HG03571 (cell line): ENCODE results near the gene HAPLN2.
"Not testable (repeated sequence)": the region's sequence is repeated elsewhere in the genome, so short reads cannot be mapped to it uniquely, and the experiment has no call there.

Experiments used
- ATAC-seq: cut with Tn5 transposase; IDR thresholded peaks from one replicate; pipeline ENCODE4 v1.9.1; 2021; ENCODE audit not compliant: unreplicated experiment

Gene HAPLN2

GRCh38 chr1:156591432-156592157 lies 27.6 kb upstream of the HAPLN2 start, which contains the start of gene NAXE:
Gene NAXE, plus strand, starts transcription at chr1:156591776. Its CDS starts 29 bp downstream, at chr1:156591805.
- peak; percentile 87 for ATAC-seq

GRCh38 chr1:156592158-156592909 lies 26.9 kb upstream of the HAPLN2 start:
- no peak for ATAC-seq

DNA sequence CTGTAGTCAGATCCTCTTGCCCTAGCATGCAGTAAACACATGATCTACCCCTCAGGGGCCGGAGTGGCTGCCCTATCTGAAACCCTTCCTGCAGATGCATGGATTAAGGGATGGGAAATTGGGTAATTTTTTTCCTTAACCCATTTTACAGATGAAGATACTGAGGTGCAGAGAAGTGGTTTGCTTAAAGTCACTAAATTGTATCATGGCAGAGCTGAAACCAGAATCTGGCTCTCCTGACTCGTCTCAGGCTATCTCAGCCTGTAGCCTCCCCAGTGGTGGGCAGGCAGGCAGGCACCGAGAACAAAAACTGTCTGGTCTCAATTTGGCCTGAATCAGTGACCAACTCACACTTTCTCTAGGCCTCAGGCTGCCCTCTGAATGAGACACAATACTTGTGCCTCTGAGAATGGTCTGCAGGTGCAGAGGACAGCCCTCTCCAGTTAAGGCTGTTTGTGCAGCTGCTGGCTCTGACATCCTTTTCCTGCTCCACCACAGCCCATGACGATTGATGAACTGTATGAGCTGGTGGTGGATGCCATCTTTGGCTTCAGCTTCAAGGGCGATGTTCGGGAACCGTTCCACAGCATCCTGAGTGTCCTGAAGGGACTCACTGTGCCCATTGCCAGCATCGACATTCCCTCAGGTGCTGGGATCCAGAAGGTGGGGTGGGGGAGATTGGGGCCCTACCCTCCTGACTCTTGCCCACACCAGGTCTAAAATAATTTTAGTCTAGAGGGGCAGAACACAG lies 26.1 kb upstream of the HAPLN2 start:
- ATAC-seq = no peak

DNA sequence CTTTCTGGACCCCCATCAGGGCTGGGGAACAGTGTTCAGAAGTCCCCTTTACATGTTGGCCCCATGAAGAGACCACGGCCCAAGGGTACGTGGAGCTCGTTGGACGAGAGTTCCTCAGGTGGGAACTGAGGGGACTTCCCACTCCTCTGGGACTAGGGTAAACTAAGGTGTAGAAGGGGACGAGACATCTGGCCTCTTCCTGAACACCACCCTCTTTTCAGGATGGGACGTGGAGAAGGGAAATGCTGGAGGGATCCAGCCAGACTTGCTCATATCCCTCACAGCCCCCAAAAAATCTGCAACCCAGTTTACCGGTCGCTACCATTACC lies 25.6 kb upstream of the HAPLN2 start:
- no peak for ATAC-seq

GRCh38 chr1:156594190-156594589 lies 25.0 kb upstream of the HAPLN2 start:
- no peak for ATAC-seq

DNA sequence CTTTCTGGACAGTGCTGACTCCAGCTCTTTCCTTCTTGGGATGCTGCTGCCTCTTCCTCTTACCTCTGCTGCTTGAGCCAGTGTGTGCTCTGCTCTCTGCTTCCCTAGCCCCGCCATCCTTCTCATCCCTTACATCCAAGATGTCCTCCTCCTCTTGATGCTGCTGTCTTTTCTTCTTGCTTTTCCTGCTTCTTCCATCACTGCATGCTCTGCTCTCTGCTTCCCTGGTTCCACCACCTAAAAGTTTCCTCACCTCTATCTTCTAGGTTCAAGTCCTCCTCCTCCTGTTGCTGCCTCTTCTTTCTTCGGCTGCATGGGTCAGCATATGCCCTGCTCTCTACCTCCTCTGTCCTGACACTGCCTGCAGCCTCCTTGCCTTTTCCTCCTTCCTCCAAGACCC lies 24.2 kb upstream of the HAPLN2 start:
- ATAC-seq = no peak

DNA sequence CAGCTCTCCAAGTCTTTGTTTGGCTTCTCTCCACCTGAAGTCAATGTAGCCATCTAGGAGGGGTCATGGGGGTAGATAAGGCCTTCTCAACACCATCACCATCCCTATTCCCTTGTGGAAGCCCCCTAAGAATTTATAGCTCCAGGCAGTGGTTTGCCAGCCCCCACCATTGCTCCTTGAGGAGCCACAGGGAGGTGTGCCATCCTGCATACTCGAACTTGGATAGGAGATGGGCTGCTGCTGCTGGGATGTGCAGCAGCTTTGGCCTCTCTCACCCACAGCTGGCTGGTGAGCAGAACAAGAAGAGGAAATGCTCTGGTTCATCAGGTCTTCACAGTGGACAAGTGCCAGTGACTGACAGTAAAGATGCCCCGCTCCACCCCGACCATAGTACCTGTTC lies 22.8 kb upstream of the HAPLN2 start:
- ATAC-seq = no peak

DNA sequence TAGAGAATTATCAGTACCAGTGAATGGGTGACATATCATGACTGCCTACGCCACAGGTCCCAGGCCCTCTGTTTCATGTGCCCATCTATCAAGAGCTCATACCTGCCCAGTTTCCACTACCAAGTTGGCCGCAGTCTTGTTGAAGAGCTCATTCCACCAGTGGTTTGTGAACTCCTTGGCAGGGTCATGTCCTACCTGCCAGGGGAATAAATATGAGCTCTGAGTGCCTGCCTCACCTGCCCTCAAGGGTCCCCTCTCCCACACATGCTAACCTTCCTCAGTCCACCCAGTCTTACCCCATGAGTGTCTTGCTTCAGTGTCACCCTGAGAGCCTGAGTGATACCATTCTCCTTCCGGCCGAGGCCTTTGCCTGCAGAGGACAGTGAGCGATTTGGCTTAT lies 21.1 kb upstream of the HAPLN2 start:
- no peak for ATAC-seq

DNA sequence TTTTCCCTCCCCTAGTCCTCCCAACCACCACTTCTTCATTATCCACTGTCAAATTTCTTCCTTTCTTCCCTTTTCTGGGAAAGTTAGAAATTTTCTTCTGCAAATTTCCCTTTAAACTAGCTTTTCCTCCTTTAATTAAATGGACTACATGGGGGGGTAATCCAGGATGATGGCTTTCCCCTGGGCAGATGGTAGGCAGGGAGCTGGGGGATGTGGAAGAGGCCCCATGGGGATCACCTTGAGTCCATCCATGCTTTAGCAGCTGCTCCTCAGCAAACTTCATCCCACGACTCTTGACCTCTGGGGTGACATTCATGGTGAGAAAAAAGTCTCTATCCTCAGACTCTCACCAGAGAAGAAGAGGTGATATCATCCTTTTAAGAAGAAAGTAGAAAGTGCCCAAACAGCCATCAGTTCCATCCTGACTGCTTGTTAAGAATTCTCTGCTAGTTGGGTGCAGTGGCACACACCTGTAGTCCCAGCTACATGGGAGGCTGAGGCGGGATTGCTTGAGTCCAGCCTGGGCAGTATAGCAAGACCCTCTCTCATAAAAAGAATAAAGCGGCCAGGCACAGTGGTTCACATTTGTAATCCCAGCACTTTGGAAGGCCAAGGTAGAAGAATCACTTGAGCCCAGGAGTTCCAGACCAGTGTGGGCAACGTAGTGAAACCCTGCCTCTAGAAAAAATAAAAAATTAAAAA lies 20.3 kb upstream of the HAPLN2 start:
- ATAC-seq = no peak

DNA sequence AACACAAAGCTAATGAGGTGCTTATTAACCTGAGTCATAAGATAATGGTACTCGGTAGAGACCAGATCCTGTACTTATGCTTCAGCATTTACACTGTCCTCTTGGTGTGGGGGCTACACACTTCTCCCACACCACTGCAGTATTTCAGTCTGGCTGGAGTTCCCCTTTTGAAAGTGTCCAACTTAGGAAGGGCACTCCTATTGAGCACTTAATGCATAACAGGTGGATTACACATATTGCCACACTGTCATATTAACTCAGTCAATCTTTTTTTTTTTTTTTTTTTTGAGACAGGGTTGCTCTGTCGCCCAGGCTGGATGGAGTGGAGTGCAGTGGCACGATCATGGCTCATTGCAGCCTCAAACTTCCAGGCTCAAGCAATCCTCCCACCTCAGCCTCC lies 19.4 kb upstream of the HAPLN2 start:
- ATAC-seq = no peak

GRCh38 chr1:156600733-156601121 lies 18.5 kb upstream of the HAPLN2 start:
- ATAC-seq = peak; percentile 13

DNA sequence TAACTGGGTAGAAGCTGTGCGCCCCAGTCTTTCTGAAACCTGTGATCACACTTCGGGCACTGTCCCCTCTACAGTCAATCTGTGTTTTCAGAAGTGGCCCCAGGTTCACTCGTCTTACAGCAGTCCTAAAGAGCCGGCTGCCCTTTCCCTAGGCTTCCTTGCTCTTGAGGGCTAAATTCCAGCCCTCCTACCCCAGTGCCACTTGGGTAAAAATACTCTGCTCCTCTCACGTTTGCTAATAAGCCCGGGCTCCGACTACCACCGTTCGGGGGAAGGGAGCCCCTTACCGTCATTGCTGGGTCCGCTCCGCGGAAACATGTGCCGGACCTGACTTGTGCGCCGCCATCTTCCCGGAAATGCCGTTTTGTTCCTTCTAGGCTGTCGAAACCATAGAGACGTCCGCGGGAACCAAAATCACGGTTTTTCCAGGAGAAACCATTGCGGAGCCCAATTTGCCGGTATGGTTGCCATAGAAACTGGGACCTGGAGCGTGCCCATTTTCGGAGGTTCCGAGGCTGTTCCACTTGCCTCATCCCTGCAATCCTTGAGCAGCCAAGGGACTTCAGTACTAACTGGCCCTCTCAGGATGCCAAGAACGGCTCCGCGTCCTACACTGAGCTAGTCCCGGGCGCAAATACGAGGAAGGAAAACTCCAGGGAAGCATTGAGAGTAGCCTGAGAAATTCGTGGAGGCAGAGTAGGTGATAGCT lies 17.9 kb upstream of the HAPLN2 start, which contains the start of gene GPATCH4:
GPATCH4 (minus strand) TSS at position 358 of the 709 bp plus-strand sequence.
- ATAC-seq = peak; percentile 43

DNA sequence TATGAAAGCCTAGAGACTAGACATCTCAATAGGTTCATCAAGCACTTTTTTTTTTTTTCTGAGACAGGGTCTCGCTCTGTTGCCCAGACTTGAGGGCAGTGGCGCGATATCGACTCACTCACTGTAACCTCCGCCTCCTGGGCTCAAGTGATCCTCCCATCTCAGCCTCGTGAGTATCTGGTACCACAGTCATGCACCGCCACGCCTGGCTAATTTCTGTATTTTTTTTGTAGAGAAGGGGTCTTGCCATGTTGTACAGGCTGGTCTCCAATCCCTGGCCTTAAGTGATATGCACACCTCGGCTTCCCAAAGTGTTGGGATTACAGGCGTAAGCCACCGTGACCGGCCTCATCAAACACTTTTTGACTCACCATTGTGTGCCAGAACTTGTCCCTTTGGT lies 17.3 kb upstream of the HAPLN2 start:
- ATAC-seq = peak; percentile 10

- ATAC-seq = no peak
Observed at GRCh38 chr1:156602557-156602993, 16.6 kb upstream of the HAPLN2 start.

DNA sequence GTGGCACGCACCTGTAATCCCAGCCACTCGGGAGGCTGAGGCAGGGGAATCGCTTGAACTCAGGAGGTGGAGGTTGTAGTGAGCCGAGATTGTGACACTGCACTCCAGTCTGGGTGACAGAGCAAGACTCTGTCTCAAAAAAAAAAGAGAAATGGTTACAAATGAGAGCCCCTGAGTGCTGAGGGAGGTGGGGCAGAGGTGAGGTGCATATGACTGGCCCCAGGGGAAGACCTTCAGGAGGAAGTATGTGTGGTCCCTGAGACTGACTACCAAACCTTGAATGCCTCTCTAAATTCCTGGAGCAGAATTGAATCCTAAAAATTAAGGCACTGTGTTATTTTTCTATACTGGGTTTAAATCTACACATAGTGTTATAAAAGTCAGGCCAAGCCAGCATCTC lies 11.9 kb upstream of the HAPLN2 start:
- not testable (repeated sequence) for ATAC-seq

- no peak for ATAC-seq
Observed at GRCh38 chr1:156608036-156608674, 11.1 kb upstream of the HAPLN2 start.

GRCh38 chr1:156608981-156609380 lies 10.2 kb upstream of the HAPLN2 start:
- no peak for ATAC-seq

GRCh38 chr1:156610072-156610471 lies 9.1 kb upstream of the HAPLN2 start:
- not testable (repeated sequence) for ATAC-seq

- ATAC-seq = no peak
Observed at GRCh38 chr1:156612666-156613065, 6.5 kb upstream of the HAPLN2 start.

- ATAC-seq = no peak
Observed at GRCh38 chr1:156615946-156616345, 3.3 kb upstream of the HAPLN2 start.
